ENCODE results near the gene MAP2K5. TPM values are rescaled to one million over a fixed set of nuclear protein-coding genes. Genes with fewer than 3 reads are reported as not detected.

MAP2K5 gene
- total RNA-seq, 6 experiments from 2014 or later, result 5.0 to 11.6 (median 8.8) TPM

DNA sequence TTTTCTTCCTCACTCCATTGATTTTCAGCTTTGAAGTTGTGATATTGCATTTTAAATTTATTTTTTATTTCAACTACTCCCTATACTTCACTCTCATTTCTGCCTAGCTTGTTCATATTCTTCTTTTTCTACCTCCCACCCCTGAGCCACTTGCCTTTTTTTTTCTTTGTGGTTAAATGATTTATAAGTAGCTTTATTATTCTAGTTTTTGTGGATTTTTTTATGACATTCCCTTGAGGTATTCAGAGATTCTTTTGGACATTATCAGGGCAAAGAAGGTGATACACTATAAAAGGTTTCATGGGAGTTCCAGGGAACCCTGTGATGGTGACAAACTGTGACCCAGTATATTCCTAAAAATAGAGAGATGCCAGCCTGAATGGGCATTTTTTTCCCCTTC lies 18.3 kb upstream of the MAP2K5 start:
- DNase-seq, result no peak
- Histone ChIP-seq H3K36me3 (peaks cover 0 to 7% (median 0%) of the 10 kb centered on the region in 4 donors), H3K9me3 (no peaks in the 10 kb centered on the region), H3K27me3 (no peaks in the 10 kb centered on the region), H3K27ac (no peak overlapping the region), H3K4me1 (peaks cover 0 to 6% (median 2%) of the 10 kb centered on the region in 4 donors), H3K4me3 (no peak overlapping the region)
- intact Hi-C loops (cut with DNase I), result no loop called here
- TF ChIP-seq, protein P1, sequence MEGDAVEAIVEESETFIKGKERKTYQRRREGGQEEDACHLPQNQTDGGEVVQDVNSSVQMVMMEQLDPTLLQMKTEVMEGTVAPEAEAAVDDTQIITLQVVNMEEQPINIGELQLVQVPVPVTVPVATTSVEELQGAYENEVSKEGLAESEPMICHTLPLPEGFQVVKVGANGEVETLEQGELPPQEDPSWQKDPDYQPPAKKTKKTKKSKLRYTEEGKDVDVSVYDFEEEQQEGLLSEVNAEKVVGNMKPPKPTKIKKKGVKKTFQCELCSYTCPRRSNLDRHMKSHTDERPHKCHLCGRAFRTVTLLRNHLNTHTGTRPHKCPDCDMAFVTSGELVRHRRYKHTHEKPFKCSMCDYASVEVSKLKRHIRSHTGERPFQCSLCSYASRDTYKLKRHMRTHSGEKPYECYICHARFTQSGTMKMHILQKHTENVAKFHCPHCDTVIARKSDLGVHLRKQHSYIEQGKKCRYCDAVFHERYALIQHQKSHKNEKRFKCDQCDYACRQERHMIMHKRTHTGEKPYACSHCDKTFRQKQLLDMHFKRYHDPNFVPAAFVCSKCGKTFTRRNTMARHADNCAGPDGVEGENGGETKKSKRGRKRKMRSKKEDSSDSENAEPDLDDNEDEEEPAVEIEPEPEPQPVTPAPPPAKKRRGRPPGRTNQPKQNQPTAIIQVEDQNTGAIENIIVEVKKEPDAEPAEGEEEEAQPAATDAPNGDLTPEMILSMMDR (IDR thresholded peaks at IDR 0.05), result no peak
- TF ChIP-seq POLR2A (IDR thresholded peaks at IDR 0.05), result no peak
- ATAC-seq, result no peak

GRCh38 chr15:67528513-67528912 lies 14.0 kb upstream of the MAP2K5 start:
- ATAC-seq (no peak), DNase-seq (no peak)
- Histone ChIP-seq H3K27me3 (no peaks in the 10 kb centered on the region), H3K27ac (no peak overlapping the region), H3K4me3 (no peak overlapping the region), H3K36me3 (peaks cover 0 to 7% (median 0%) of the 10 kb centered on the region in 4 donors), H3K9me3 (no peaks in the 10 kb centered on the region), H3K4me1 (peaks cover 0 to 2% (median 0%) of the 10 kb centered on the region in 4 donors)
- WGBS (ENCODE audit: insufficient coverage, low coverage, low lambda C conversion rate, missing lambda C conversion rate), result 90% methylated on average over 3 of the region's 3 CpGs
- no peak for TF ChIP-seq POLR2A (IDR thresholded peaks at IDR 0.05)
- TF ChIP-seq, protein P1 (IDR thresholded peaks at IDR 0.05), result no peak
- intact Hi-C loops (cut with DNase I), result no loop called here

DNA sequence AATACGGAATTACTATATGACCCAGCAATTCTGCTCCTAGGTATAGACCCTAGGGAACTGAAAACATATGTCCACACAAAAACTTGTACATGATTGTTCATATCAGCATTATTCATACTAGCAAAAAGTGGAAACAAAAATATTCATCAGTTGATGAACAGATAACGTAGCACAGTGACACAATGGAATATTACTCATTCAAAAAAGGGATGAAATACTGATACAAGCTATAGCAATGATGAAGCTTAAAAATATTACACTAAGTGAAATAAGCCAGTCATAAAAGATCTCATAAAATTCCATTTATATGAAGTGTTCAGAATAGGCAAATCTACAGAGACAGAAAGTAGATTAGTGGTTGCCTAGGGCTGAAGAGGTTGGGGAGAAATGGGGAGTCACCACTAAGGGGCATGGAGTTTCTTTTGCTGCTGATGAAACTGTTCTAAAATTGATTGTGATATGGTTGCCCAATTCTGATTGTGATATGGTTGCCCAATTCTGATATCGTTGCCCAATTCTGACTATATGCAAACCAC lies 11.1 kb upstream of the MAP2K5 start:
- Histone ChIP-seq H3K27ac (no peak overlapping the region), H3K4me3 (no peak overlapping the region), H3K9me3 (no peaks in the 10 kb centered on the region), H3K4me1 (no peaks in the 10 kb centered on the region), H3K36me3 (peaks cover 0 to 7% (median 0%) of the 10 kb centered on the region in 4 donors), H3K27me3 (no peaks in the 10 kb centered on the region)
- ATAC-seq (peak in 2 of 4 donors; percentile 27 to 35), DNase-seq (no peak)
- no peak for TF ChIP-seq POLR2A (IDR thresholded peaks at IDR 0.05)
- TF ChIP-seq, protein P1 (IDR thresholded peaks at IDR 0.05), result no peak
- intact Hi-C loops (cut with DNase I), result no loop called here
- WGBS (ENCODE audit: insufficient coverage, low coverage, low lambda C conversion rate, missing lambda C conversion rate), result 70% methylated on average over 3 of the region's 3 CpGs

- TF ChIP-seq, protein P1 (IDR thresholded peaks at IDR 0.05), result no peak
- TF ChIP-seq POLR2A (IDR thresholded peaks at IDR 0.05), result no peak
- intact Hi-C loops (cut with DNase I), result no loop called here
- ATAC-seq (no peak), DNase-seq (no peak)
- Histone ChIP-seq H3K27ac (no peak overlapping the region), H3K4me3 (no peak overlapping the region), H3K4me1 (no peaks in the 10 kb centered on the region), H3K9me3 (no peaks in the 10 kb centered on the region), H3K36me3 (no peaks in the 10 kb centered on the region), H3K27me3 (no peaks in the 10 kb centered on the region)
- 58% methylated on average over 1 of the region's 1 CpG for WGBS (ENCODE audit: insufficient coverage, low coverage, low lambda C conversion rate, missing lambda C conversion rate)
Observed at GRCh38 chr15:67533873-67534272, 8.6 kb upstream of the MAP2K5 start.

GRCh38 chr15:67534360-67534759 lies 8.1 kb upstream of the MAP2K5 start:
- no peak overlapping the region for H3K27ac ChIP-seq
- no peaks in the 10 kb centered on the region for H3K27me3 ChIP-seq
- no peaks in the 10 kb centered on the region for H3K36me3 ChIP-seq
- DNase-seq (no peak), ATAC-seq (no peak)
- 83% methylated on average over 1 of the region's 1 CpG for WGBS (ENCODE audit: insufficient coverage, low coverage, low lambda C conversion rate, missing lambda C conversion rate)
- H3K4me1 ChIP-seq, result no peaks in the 10 kb centered on the region
- TF ChIP-seq POLR2A (IDR thresholded peaks at IDR 0.05), result no peak
- TF ChIP-seq, protein P1 (IDR thresholded peaks at IDR 0.05), result no peak
- intact Hi-C loops (cut with DNase I), result no loop called here
- H3K9me3 ChIP-seq, result no peaks in the 10 kb centered on the region
- no peak overlapping the region for H3K4me3 ChIP-seq

All from right lobe of liver (tissue), 6 donors.